Superior temporal gyrus (tissue), 1 donor: Measurements from ENCODE around the gene CD2AP.
"Not testable (repeated sequence)": the region's sequence is repeated elsewhere in the genome, so short reads cannot be mapped to it uniquely, and the experiment has no call there.

Experiments
- DNase-seq: peaks from one replicate; pipeline ENCODE4 v3.0.0-alpha.2; 2016; ENCODE audit errors: extremely low spot score

CD2AP gene

GRCh38 chr6:47477497-47478232 lies at the start of gene CD2AP:
Gene CD2AP (plus strand): TSS chr6:47477789. CDS start chr6:47478245, 456 bp downstream.
- DNase-seq: peak; percentile 70

GRCh38 chr6:47428288-47428687 lies 49.3 kb upstream of the CD2AP start:
- DNase-seq: no peak

GRCh38 chr6:47428746-47429664 lies 48.6 kb upstream of the CD2AP start:
- no peak for DNase-seq

- no peak for DNase-seq
These were observed 43.0 kb upstream of the CD2AP start for GRCh38 chr6:47434372-47435253.

GRCh38 chr6:47435254-47435612 lies 42.4 kb upstream of the CD2AP start:
- DNase-seq: no peak

GRCh38 chr6:47437592-47437991 lies 40.0 kb upstream of the CD2AP start:
- no peak for DNase-seq

GRCh38 chr6:47438481-47439347 lies 38.9 kb upstream of the CD2AP start:
- DNase-seq: no peak

- no peak for DNase-seq
These were observed 38.3 kb upstream of the CD2AP start for GRCh38 chr6:47439348-47439668.

- DNase-seq: peak; percentile 23
These were observed 36.9 kb upstream of the CD2AP start for GRCh38 chr6:47440719-47441118.

GRCh38 chr6:47444964-47445363 lies 32.6 kb upstream of the CD2AP start:
- not testable (repeated sequence) for DNase-seq

GRCh38 chr6:47446669-47447330 lies 30.8 kb upstream of the CD2AP start:
- no peak for DNase-seq

- no peak for DNase-seq
These were observed 29.9 kb upstream of the CD2AP start for GRCh38 chr6:47447722-47448121.

GRCh38 chr6:47451162-47451561 lies 26.4 kb upstream of the CD2AP start:
- no peak for DNase-seq

- DNase-seq: no peak
These were observed 24.7 kb upstream of the CD2AP start for GRCh38 chr6:47452899-47453298.

- DNase-seq: no peak
These were observed 24.1 kb upstream of the CD2AP start for GRCh38 chr6:47453372-47453936.

- no peak for DNase-seq
These were observed 22.7 kb upstream of the CD2AP start for GRCh38 chr6:47454713-47455396.

- no peak for DNase-seq
These were observed 21.9 kb upstream of the CD2AP start for GRCh38 chr6:47455533-47456209.

- no peak for DNase-seq
These were observed 21.0 kb upstream of the CD2AP start for GRCh38 chr6:47456536-47456975.

- DNase-seq: no peak
These were observed 20.2 kb upstream of the CD2AP start for GRCh38 chr6:47457370-47457769.
